ENCODE data around the gene MYBBP1A.
"Not testable (repeated sequence)": the region's sequence is repeated elsewhere in the genome, so short reads cannot be mapped to it uniquely, and the experiment has no call there.

MYBBP1A gene

GRCh38 chr17:4554997-4555799 lies at the start of gene MYBBP1A:
Gene MYBBP1A (minus strand): TSS chr17:4555384. CDS start chr17:4555324, 60 bp downstream.
- peak; percentile 99 for DNase-seq

- DNase-seq = not testable (repeated sequence)
Measured at GRCh38 chr17:4604736-4605135, 49.6 kb upstream of the MYBBP1A start.

- DNase-seq = no peak
Measured at GRCh38 chr17:4604111-4604644, 49.0 kb upstream of the MYBBP1A start.

- no peak for DNase-seq
Measured at GRCh38 chr17:4602041-4602440, 46.9 kb upstream of the MYBBP1A start.

GRCh38 chr17:4601326-4601725 lies 46.1 kb upstream of the MYBBP1A start:
- DNase-seq = no peak

- DNase-seq = no peak
Measured at GRCh38 chr17:4600563-4600962, 45.4 kb upstream of the MYBBP1A start.

GRCh38 chr17:4599505-4600281 lies 44.5 kb upstream of the MYBBP1A start:
- DNase-seq = no peak

GRCh38 chr17:4598776-4599504 lies 43.8 kb upstream of the MYBBP1A start:
- DNase-seq = no peak

GRCh38 chr17:4597975-4598374 lies 42.8 kb upstream of the MYBBP1A start:
- no peak for DNase-seq

- no peak for DNase-seq
Measured at GRCh38 chr17:4596636-4597380, 41.6 kb upstream of the MYBBP1A start.

- DNase-seq = not testable (repeated sequence)
Measured at GRCh38 chr17:4595685-4596342, 40.6 kb upstream of the MYBBP1A start.

GRCh38 chr17:4594931-4595684 lies 39.9 kb upstream of the MYBBP1A start:
- DNase-seq = peak; percentile 66

GRCh38 chr17:4594406-4594805 lies 39.2 kb upstream of the MYBBP1A start:
- DNase-seq = no peak

- DNase-seq = no peak
Measured at GRCh38 chr17:4593021-4593421, 37.8 kb upstream of the MYBBP1A start.

GRCh38 chr17:4592240-4593005 lies 37.2 kb upstream of the MYBBP1A start:
- DNase-seq = no peak

- DNase-seq = no peak
Measured at GRCh38 chr17:4591529-4591928, 36.3 kb upstream of the MYBBP1A start.

- DNase-seq = no peak
Measured at GRCh38 chr17:4590981-4591453, 35.8 kb upstream of the MYBBP1A start.

GRCh38 chr17:4590042-4590441 lies 34.9 kb upstream of the MYBBP1A start:
- not testable (repeated sequence) for DNase-seq

- DNase-seq = no peak
Measured at GRCh38 chr17:4588898-4589625, 33.9 kb upstream of the MYBBP1A start.
